GM12872 (cell line): ENCODE measurements around the gene FOXA3.

Experiments
- TF ChIP-seq, protein P1 (sequence below): IDR thresholded peaks from 3 replicates; pipeline ENCODE4 v1.5.1; 2011; ENCODE audit warnings: low read depth, mild to moderate bottlenecking, low read length, moderate library complexity; ENCODE audit not compliant: insufficient read depth

Gene FOXA3

GRCh38 chr19:45902651-45903625, 38.8 kb downstream of the FOXA3 start:
- TF ChIP-seq, protein P1, sequence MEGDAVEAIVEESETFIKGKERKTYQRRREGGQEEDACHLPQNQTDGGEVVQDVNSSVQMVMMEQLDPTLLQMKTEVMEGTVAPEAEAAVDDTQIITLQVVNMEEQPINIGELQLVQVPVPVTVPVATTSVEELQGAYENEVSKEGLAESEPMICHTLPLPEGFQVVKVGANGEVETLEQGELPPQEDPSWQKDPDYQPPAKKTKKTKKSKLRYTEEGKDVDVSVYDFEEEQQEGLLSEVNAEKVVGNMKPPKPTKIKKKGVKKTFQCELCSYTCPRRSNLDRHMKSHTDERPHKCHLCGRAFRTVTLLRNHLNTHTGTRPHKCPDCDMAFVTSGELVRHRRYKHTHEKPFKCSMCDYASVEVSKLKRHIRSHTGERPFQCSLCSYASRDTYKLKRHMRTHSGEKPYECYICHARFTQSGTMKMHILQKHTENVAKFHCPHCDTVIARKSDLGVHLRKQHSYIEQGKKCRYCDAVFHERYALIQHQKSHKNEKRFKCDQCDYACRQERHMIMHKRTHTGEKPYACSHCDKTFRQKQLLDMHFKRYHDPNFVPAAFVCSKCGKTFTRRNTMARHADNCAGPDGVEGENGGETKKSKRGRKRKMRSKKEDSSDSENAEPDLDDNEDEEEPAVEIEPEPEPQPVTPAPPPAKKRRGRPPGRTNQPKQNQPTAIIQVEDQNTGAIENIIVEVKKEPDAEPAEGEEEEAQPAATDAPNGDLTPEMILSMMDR: no peak

DNA sequence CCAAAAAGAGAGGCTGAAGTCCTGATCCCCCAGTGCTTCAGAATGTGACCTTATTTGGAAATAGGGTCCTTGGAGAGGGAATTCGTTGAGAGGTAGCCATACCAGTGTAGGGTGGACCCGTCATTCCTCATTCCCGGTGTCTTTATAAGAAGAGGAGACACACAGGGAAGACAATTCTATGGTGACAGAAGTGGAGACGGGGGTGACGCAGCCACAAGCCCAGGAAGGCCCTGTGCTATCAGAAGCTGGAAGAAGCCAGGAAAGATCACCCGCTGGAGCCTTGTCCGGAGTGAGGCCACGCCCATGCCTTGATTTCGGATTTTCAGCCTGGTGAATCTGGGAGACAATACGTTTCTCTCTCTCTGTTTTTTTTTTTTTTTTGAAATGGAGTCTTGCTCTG, 40.9 kb downstream of the FOXA3 start:
- TF ChIP-seq, protein P1: no peak

GRCh38 chr19:45906221-45906620, 42.1 kb downstream of the FOXA3 start:
- TF ChIP-seq, protein P1: no peak

- TF ChIP-seq, protein P1: no peak
Observed at GRCh38 chr19:45908956-45909355, 44.8 kb downstream of the FOXA3 start.

DNA sequence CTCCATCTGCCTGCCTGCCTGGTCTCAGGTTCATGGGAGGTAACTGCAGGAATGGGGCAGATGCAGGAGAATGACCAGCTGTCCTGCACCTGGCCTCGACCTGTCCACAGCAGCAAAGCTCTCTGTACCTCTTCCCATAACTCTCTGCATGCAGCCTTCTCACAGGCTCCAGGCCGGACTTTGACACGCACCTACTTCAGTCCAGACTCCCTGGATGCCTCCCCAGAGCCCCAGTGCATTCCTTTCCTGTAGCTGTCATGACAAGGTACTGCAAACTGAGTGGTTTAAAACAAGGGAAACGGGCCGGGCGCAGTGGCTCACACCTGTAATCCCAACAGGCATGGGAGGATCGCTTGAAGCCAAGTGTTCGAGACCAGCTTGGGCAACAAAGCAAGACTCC, 47.2 kb downstream of the FOXA3 start:
- TF ChIP-seq, protein P1: no peak

- TF ChIP-seq, protein P1: 0 out of 3 replicates have a peak, but pooled peaks have one; percentile 25
Observed at GRCh38 chr19:45913874-45914830, 50.0 kb downstream of the FOXA3 start, which contains the start of gene NANOS2. NANOS2 (minus strand) TSS chr19:45914778; CDS start chr19:45914693, 85 bp downstream.

DNA sequence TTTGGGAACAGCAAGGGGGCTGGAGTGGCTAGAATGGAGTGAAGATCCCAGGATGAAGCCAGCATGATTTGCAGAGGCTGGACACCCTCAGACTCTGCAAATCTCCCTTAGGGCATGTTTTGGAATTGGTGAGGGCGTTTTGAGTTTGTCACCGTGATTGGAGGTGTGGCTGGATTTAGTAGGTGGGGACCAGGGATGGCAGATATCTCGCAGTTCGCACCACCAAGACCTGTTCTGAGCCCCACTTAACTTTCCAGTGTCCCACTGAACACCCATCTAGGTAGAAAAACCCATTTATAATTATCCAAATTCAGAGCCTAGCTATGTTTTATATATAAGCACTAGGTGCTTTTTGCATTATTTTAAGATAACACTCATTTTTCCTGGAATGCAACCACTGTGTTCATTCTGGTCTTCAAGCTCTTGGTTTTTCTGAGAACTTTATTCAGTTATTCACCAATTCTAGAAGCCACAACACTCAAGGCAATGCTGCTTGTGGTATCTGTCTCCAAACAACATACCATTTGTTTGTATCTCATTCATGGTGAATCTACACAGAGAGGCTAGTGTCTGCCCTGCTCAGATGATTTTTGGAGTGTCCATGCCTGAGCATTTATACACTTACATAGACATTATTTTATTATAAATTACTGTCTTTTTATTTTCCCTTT, 53.4 kb downstream of the FOXA3 start:
- TF ChIP-seq, protein P1: no peak
